Suprapubic skin (tissue), 4 donors: ENCODE results near the gene COASY. TPM values are rescaled to one million over a fixed set of nuclear protein-coding genes. Genes with fewer than 3 reads are reported as not detected.

Experiments used
- DNase-seq, 2 donors: peaks; one replicate each; pipeline ENCODE4 v3.0.0-alpha.2; 2019; ENCODE audit warnings: low spot score in 2 of 2
- H3K27ac ChIP-seq: fragments of 200-600 bp; sonication (generic); one replicate; pipeline ENCODE4 v1.5.1; 2019
- H3K27me3 ChIP-seq: fragments of 200-600 bp; sonication (generic); one replicate; pipeline ENCODE4 v1.5.1; 2019
- H3K36me3 ChIP-seq: fragments of 200-600 bp; sonication (generic); one replicate; pipeline ENCODE4 v1.5.1; 2019
- H3K4me1 ChIP-seq: fragments of 200-600 bp; sonication (generic); one replicate; pipeline ENCODE4 v1.5.1; 2019
- H3K4me3 ChIP-seq: fragments of 200-600 bp; sonication (generic); one replicate; pipeline ENCODE4 v1.5.1; 2019; ENCODE audit warnings: mild to moderate bottlenecking
- H3K9me3 ChIP-seq: fragments of 200-600 bp; sonication (generic); one replicate; pipeline ENCODE4 v1.5.1; 2019
- EP300 ChIP-seq: sonication (generic); formaldehyde crosslinking; IDR thresholded peaks from one replicate; pipeline ENCODE4 v1.6.1; 2017; ENCODE audit warnings: antibody characterized with exemption
- POLR2A ChIP-seq, 2 donors: fragments of 450-650 bp; IDR thresholded peaks; one replicate each; pipeline ENCODE4 v1.6.1; 2017; ENCODE audit warnings: antibody characterized with exemption in 2 of 2, mild to moderate bottlenecking in 2 of 2, moderate library complexity in 2 of 2
- POLR2AphosphoS5 ChIP-seq, 3 donors: sonication (generic); formaldehyde crosslinking; IDR thresholded peaks; one replicate each; pipeline ENCODE4 v1.6.1; 2017; ENCODE audit warnings: antibody characterized with exemption in 3 of 3
- WGBS: methylation state at CpG from one replicate; pipeline ENCODE4 v1.1.5; 2018; 5-methylcytosine and 5-hydroxymethylcytosine counted together
- total RNA-seq, 4 donors: library from RNA; depleted of rRNA; stranded (reverse); fragments of >200 nt; gene quantifications; one replicate each; pipeline ENCODE4 v1.1.0, GENCODE V29; 2016
- TF ChIP-seq, protein P1 (sequence below), 2 donors: fragments of 200-600 bp in 1 of 2; fragments of 450-650 bp in 1 of 2; sonication (generic) in 1 of 2; IDR thresholded peaks; one replicate each; pipeline ENCODE4 v1.5.1; 2016 to 2019; ENCODE audit warnings: antibody characterized with exemption in 2 of 2, mild to moderate bottlenecking in 1 of 2, moderate library complexity in 1 of 2

Gene COASY
- total RNA-seq, 4 donors from 2014 or later = 41.1 to 54.0 (median 46.0) TPM

DNA sequence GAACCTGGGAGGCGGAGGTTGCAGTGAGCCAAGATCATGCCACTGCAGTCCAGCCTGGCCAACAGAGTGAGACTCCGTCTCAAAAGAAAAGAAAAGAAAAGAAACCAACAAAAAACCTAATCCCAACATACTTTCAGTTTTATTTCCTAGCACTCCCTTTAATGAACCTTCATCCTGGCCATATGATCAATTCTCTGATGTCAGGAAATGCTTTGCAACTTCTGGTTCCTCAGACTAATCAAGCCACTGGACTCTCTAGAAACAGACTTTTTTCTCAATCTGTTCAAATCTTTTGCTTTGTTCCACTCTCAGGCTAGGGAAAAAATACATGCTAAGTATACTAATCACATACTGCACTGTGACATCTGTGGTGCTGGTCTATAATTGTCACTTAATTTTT is 28.9 kb downstream of the COASY start:
- Histone ChIP-seq H3K9me3 (no peaks in the 10 kb centered on the region), H3K27ac (no peak overlapping the region), H3K36me3 (peaks cover 54% of the 10 kb centered on the region), H3K4me1 (peaks cover 25% of the 10 kb centered on the region), H3K4me3 (no peak overlapping the region), H3K27me3 (no peaks in the 10 kb centered on the region)
- TF ChIP-seq EP300 (no peak), POLR2AphosphoS5 (IDR thresholded peaks at IDR 0.05) (no peak), POLR2A (IDR thresholded peaks at IDR 0.05) (no peak)
- TF ChIP-seq, protein P1, sequence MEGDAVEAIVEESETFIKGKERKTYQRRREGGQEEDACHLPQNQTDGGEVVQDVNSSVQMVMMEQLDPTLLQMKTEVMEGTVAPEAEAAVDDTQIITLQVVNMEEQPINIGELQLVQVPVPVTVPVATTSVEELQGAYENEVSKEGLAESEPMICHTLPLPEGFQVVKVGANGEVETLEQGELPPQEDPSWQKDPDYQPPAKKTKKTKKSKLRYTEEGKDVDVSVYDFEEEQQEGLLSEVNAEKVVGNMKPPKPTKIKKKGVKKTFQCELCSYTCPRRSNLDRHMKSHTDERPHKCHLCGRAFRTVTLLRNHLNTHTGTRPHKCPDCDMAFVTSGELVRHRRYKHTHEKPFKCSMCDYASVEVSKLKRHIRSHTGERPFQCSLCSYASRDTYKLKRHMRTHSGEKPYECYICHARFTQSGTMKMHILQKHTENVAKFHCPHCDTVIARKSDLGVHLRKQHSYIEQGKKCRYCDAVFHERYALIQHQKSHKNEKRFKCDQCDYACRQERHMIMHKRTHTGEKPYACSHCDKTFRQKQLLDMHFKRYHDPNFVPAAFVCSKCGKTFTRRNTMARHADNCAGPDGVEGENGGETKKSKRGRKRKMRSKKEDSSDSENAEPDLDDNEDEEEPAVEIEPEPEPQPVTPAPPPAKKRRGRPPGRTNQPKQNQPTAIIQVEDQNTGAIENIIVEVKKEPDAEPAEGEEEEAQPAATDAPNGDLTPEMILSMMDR (IDR thresholded peaks at IDR 0.05) = no peak
- DNase-seq = no peak
- 92% methylated on average over 2 of the region's 2 CpGs for WGBS

DNA sequence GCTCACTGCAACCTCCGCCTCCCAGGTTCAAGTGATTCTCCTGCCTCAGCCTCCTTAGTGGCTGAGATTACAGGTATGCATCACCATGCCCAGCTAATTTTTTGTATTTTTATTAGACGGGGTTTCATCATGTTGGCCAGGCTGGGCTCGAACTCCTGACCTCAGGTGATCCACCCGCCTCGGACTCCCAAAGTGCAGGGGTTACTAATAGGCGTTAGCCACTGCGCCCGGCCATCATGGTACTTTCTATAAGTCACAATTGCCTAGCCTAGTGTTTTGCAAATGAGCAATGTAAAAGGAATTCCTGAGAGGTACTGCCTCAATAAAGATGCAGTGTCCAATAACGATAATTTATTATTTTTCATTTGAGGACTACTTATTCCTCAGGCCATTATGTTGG is 29.5 kb downstream of the COASY start:
- H3K4me1 ChIP-seq = peaks cover 20% of the 10 kb centered on the region
- no peak overlapping the region for H3K27ac ChIP-seq
- WGBS = 92% methylated on average over 9 of the region's 9 CpGs
- H3K9me3 ChIP-seq = no peaks in the 10 kb centered on the region
- no peak for DNase-seq
- no peaks in the 10 kb centered on the region for H3K27me3 ChIP-seq
- H3K36me3 ChIP-seq = peaks cover 50% of the 10 kb centered on the region
- no peak overlapping the region for H3K4me3 ChIP-seq
- TF ChIP-seq POLR2A (IDR thresholded peaks at IDR 0.05) (no peak), EP300 (no peak), POLR2AphosphoS5 (IDR thresholded peaks at IDR 0.05) (no peak)
- TF ChIP-seq, protein P1 (IDR thresholded peaks at IDR 0.05) = no peak

DNA sequence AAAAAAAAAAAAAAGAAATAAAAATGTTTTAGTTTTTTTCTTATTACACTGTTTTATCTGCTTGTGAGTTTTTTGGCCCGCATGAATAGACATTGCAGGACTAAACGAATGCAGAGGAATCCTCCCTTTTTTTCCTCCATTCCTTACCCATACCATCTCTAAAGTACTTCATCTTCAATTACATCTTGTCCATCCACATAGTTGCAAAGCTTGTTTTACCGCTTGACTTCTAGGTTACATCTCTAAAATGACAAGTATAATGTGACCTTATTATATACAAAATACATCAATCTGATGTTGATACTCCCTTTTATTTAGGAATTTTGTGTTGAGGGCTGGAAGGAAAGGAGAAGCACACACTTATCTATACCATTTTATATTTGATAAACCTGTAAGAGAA is 34.4 kb downstream of the COASY start:
- H3K27ac ChIP-seq = no peak overlapping the region
- 59% methylated on average over 3 of the region's 3 CpGs for WGBS
- H3K36me3 ChIP-seq = peaks cover 9% of the 10 kb centered on the region
- H3K4me3 ChIP-seq = no peak overlapping the region
- H3K9me3 ChIP-seq = no peaks in the 10 kb centered on the region
- DNase-seq = no peak
- no peaks in the 10 kb centered on the region for H3K27me3 ChIP-seq
- TF ChIP-seq POLR2A (IDR thresholded peaks at IDR 0.05) (no peak), POLR2AphosphoS5 (IDR thresholded peaks at IDR 0.05) (no peak), EP300 (no peak)
- TF ChIP-seq, protein P1 (IDR thresholded peaks at IDR 0.05) = no peak
- H3K4me1 ChIP-seq = peaks cover 8% of the 10 kb centered on the region

DNA sequence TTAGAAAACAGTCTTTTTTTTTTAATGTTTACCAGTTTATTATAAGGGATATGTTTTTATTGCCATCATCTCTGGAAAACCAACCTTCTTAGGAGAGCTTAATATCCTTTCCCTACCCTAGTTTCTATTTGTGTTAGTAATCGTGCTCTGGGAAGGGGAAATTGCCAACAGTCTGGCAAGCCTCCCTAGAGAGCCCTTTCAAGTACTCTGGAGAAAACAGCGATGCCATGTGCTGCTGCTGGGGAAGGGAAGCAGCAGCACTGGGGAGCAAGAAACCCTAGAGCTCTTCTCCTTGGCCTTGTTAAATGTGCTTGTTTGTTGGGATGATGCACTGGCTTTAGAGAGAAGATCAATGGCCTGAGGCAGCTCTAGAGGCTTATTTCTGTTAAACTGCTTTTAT is 37.0 kb downstream of the COASY start:
- Histone ChIP-seq H3K4me1 (peaks cover 8% of the 10 kb centered on the region), H3K9me3 (no peaks in the 10 kb centered on the region), H3K27ac (no peak overlapping the region), H3K4me3 (no peak overlapping the region), H3K27me3 (no peaks in the 10 kb centered on the region), H3K36me3 (peaks cover 2% of the 10 kb centered on the region)
- no peak for DNase-seq
- no peak for TF ChIP-seq POLR2AphosphoS5 (IDR thresholded peaks at IDR 0.05)
- TF ChIP-seq, protein P1 (IDR thresholded peaks at IDR 0.05) = no peak
- no peak for TF ChIP-seq EP300
- no peak for TF ChIP-seq POLR2A (IDR thresholded peaks at IDR 0.05)
- 11% methylated on average over 2 of the region's 2 CpGs for WGBS

DNA sequence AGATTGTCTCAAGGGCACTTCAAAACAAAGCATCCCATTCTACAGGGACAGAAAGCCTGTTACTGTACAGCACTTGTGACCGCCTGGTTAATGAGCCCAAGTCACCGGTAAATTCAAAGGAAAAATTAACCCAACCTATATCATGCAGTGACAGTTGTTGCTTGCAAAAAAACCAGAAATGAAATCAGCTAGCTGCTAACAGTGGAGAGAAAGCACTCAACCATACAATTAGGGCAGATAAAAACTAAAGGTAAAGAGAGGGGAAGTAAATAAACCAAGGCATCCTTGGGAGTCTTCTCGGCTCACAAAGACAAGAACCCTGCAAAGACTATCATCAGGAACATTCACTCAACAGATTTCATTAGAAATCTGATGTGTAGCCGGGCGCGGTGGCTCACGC is 41.4 kb downstream of the COASY start:
- H3K4me3 ChIP-seq = no peak overlapping the region
- TF ChIP-seq, protein P1 (IDR thresholded peaks at IDR 0.05) = no peak
- TF ChIP-seq EP300 (no peak), POLR2A (IDR thresholded peaks at IDR 0.05) (no peak), POLR2AphosphoS5 (IDR thresholded peaks at IDR 0.05) (no peak)
- DNase-seq = no peak
- no peaks in the 10 kb centered on the region for H3K36me3 ChIP-seq
- no peaks in the 10 kb centered on the region for H3K9me3 ChIP-seq
- H3K4me1 ChIP-seq = peaks cover 36% of the 10 kb centered on the region
- WGBS = 90% methylated on average over 7 of the region's 7 CpGs
- H3K27ac ChIP-seq = no peak overlapping the region
- no peaks in the 10 kb centered on the region for H3K27me3 ChIP-seq
